Kidney (tissue), 22 donors: Measurements from ENCODE around the gene TSGA10IP. TPM values are rescaled to one million over a fixed set of nuclear protein-coding genes. Genes with fewer than 3 reads are reported as not detected.
A peak's percentile ranks its signal among the peaks of the same experiment; 100 is the strongest.

Experiments
- DNase-seq, 5 donors: peaks; one replicate each; pipeline ENCODE4 v3.0.0-alpha.2; 2013 to 2020
- FAIRE-seq: peaks from 2 replicates; lab custom pipeline; 2012; peaks lifted over from hg19 to GRCh38; lab: Jason Lieb, UNC
- H3K27ac ChIP-seq, 2 donors: one replicate each; pipeline ENCODE4 v1.7.0; 2013; ENCODE audit warnings: low read depth in 2 of 2, low read length in 2 of 2, inconsistent platforms in 1 of 2
- H3K27me3 ChIP-seq: one replicate; pipeline ENCODE4 v1.7.1; 2013; ENCODE audit warnings: low read length, inconsistent platforms; ENCODE audit not compliant: control insufficient read depth, insufficient read depth
- H3K36me3 ChIP-seq, 3 donors: one replicate each; pipeline versions ENCODE4 v1.7.0 to v1.7.1; 2013; ENCODE audit warnings: low read length in 3 of 3, control low read depth in 1 of 3, inconsistent platforms in 1 of 3; ENCODE audit not compliant: insufficient read depth in 3 of 3, control insufficient read depth in 2 of 3
- H3K4me1 ChIP-seq, 3 donors: one replicate each; pipeline versions ENCODE4 v1.7.0 to v1.7.1; 2013; ENCODE audit warnings: low read length in 3 of 3, inconsistent platforms in 1 of 3, low read depth in 1 of 3; ENCODE audit not compliant: control insufficient read depth in 2 of 3, insufficient read depth in 2 of 3
- H3K4me3 ChIP-seq, 3 donors: one replicate each; pipeline versions ENCODE4 v1.7.0 to v1.8.1; 2013; ENCODE audit warnings: low read length in 3 of 3, control low read depth in 1 of 3, inconsistent platforms in 1 of 3
- H3K9ac ChIP-seq, 3 donors: one replicate each; pipeline versions ENCODE4 v1.7.0 to v1.7.1; 2013; ENCODE audit warnings: low read length in 3 of 3, control low read depth in 1 of 3, inconsistent platforms in 1 of 3
- H3K9me3 ChIP-seq, 3 donors: one replicate each; pipeline versions ENCODE4 v1.7.0 to v1.7.1; 2013; ENCODE audit warnings: low read length in 3 of 3, control low read depth in 1 of 3, inconsistent platforms in 1 of 3; ENCODE audit not compliant: control insufficient read depth in 2 of 3, insufficient read depth in 1 of 3
- CTCF ChIP-seq: IDR thresholded peaks from 3 replicates; pipeline ENCODE4 v1.5.1; 2012; ENCODE audit warnings: mild to moderate bottlenecking, moderate library complexity, borderline replicate concordance; ENCODE audit not compliant: insufficient read depth; ENCODE audit errors: extremely low read depth
- intact Hi-C: fragments of 100-400 bp; cut with DNase I; formaldehyde crosslinking; loops from one replicate; pipeline ENCODE4 v1.11.1; 2022
- long read RNA-seq, 10 donors: library from polyadenylated mRNA in 1 of 10; unstranded in 1 of 10; transcript quantifications; one replicate each; pipeline ENCODE4 v2.0.0 and lab custom pipeline, GENCODE V29; 2021 to 2026
- polyA plus RNA-seq: library from polyadenylated mRNA; stranded (reverse); fragments of 350-450 nt; fragmentation: Illumina TruSeq; extraction: RNeasy Lipid Tissue Mini Kit (QIAGEN cat#74804); gene quantifications from one replicate; pipeline ENCODE4 v1.2.3, GENCODE V29; 2014; ENCODE audit warnings: low read depth, low replicate concordance; ENCODE audit not compliant: insufficient read depth
- total RNA-seq: library from RNA; stranded (reverse); fragmentation: NEBNext Ultra II Directional; extraction: Animal tissue kit (Norgen Biotek cat#: 25700); gene quantifications from one replicate; pipeline ENCODE4 v1.2.1, GENCODE V29; 2021
- donor health status: control.
- donor health status: control.
- donor health status: control.
- donor health status: control.
- donor health status: control.
- donor health status: DM: yes; HTN: yes; CAD: no.
- donor health status: Normal renal cell carcinoma (clear cell type).

TSGA10IP gene
- not detected for total RNA-seq
- not detected for polyA plus RNA-seq
- long read RNA-seq, donor 1: 0 reads
- long read RNA-seq, donor 2: 0 reads
- long read RNA-seq, donor 3: 0 reads
- long read RNA-seq, donor 4: 0 reads
- long read RNA-seq, donor 5: 0 reads
- long read RNA-seq, donor 6: 0 reads
- long read RNA-seq, donor 7: 0 reads
- long read RNA-seq, donor 8: 0 reads
- long read RNA-seq, donor 9: 0 reads
- long read RNA-seq, donor 10: 0 reads

GRCh38 chr11:65945430-65945911, at the start of gene TSGA10IP:
Gene TSGA10IP, plus strand, starts transcription at chr11:65945480. Its CDS starts 196 bp downstream, at chr11:65945676.
- Histone ChIP-seq H3K27ac (no peak within 1 kb of the TSS), H3K9me3 (no peaks in the 10 kb centered on the region), H3K4me1 (no peaks in the 10 kb centered on the region), H3K36me3 (no peaks in the 10 kb centered on the region), H3K4me3 (no peak within 1 kb of the TSS), H3K9ac (no peak within 1 kb of the TSS), H3K27me3 (no peaks in the 10 kb centered on the region)
- DNase-seq (peak in 2 of 5 donors; percentile 25 to 55), FAIRE-seq (no peak)
- intact Hi-C loops: no loop called here
- no peak for TF ChIP-seq CTCF

DNA sequence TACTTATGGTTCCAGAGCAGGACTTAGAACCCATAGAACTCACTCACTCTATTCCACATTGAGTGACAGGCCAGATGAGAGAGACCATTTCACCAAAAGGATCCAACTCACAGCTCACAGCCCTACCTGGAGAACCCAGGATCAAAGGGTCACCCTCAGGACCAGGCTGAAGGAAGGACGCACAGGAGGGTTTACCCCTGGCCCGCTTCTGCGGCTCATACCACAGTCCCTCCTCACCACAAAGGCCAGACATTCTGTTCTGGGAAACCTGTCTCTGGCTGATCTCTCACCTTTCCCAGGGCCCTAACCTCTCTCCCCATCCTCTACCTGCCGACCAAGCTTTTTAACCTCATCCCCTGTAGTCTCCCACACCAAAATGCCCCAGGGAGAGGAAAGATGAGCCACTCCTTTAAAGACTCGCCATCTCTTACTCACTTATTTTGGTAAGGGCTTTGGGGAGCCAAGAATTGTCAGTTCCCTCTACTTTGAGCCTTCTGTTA, 49.7 kb upstream of the TSGA10IP start:
- no peak overlapping the region for H3K4me3 ChIP-seq
- peaks cover 0 to 21% (median 3%) of the 10 kb centered on the region in 3 donors for H3K4me1 ChIP-seq
- no peak for TF ChIP-seq CTCF
- intact Hi-C loops: no loop called here
- H3K9ac ChIP-seq: no peak overlapping the region
- H3K9me3 ChIP-seq: no peaks in the 10 kb centered on the region
- no peak overlapping the region for H3K27ac ChIP-seq
- FAIRE-seq (no peak), DNase-seq (no peak)
- H3K27me3 ChIP-seq: peaks cover 12% of the 10 kb centered on the region
- H3K36me3 ChIP-seq: no peaks in the 10 kb centered on the region

GRCh38 chr11:65896034-65896999, 49.0 kb upstream of the TSGA10IP start:
- DNase-seq (no peak), FAIRE-seq (no peak)
- H3K27me3 ChIP-seq: peaks cover 15% of the 10 kb centered on the region
- H3K4me1 ChIP-seq: peaks cover 0 to 17% (median 3%) of the 10 kb centered on the region in 3 donors
- no peak for TF ChIP-seq CTCF
- H3K27ac ChIP-seq: no peak overlapping the region
- intact Hi-C loops: no loop called here
- H3K9me3 ChIP-seq: no peaks in the 10 kb centered on the region
- no peaks in the 10 kb centered on the region for H3K36me3 ChIP-seq
- H3K4me3 ChIP-seq: no peak overlapping the region
- H3K9ac ChIP-seq: no peak overlapping the region
